IPS DF 19.7 (cell line): ENCODE results near the gene SPON1.

Experiments used
- DNase-seq: peaks from one replicate; pipeline ENCODE4 v3.0.0-alpha.2; 2013; ENCODE audit warnings: low read depth, low spot score

Gene SPON1

DNA sequence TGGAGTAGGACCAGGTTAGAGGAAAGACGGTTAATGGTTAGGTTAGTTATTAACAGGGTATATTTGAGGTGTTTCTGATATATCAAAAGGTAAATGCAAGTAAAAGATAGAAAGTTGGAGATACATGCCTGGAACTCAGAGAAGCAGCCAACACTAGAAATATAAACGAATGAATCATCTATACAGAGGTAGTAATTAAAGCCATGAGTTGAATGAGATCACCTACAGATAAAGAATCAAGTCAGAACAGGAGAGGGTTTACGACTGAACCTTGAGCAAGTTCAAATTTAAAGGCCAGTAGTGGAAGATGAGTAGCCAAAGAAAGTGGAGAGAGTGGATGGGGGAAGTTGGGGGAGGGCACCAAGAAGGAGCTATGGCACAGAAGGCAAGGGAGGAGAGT is 73.9 kb downstream of the SPON1 start:
- no peak for DNase-seq

GRCh38 chr11:14041040-14041439 is 78.5 kb downstream of the SPON1 start:
- DNase-seq: no peak

DNA sequence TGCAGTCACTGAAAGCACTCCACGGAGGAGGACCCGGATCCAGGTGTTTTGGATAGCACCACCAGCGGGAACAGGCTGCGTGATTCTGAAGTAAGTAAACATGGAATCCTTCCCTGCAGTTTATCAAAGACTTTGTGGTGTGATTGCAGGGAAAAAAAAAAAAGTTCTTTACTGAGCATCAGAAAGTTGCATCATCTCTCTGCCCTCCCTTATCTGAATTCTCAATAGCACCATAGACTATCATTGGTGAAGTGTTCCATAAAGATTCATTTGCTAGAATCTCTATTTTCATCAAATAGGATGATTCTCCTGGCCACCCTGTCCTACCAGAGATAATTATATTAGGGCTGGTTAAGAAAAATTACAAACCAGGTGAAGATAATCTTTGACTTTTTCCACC is 79.0 kb downstream of the SPON1 start:
- no peak for DNase-seq

DNA sequence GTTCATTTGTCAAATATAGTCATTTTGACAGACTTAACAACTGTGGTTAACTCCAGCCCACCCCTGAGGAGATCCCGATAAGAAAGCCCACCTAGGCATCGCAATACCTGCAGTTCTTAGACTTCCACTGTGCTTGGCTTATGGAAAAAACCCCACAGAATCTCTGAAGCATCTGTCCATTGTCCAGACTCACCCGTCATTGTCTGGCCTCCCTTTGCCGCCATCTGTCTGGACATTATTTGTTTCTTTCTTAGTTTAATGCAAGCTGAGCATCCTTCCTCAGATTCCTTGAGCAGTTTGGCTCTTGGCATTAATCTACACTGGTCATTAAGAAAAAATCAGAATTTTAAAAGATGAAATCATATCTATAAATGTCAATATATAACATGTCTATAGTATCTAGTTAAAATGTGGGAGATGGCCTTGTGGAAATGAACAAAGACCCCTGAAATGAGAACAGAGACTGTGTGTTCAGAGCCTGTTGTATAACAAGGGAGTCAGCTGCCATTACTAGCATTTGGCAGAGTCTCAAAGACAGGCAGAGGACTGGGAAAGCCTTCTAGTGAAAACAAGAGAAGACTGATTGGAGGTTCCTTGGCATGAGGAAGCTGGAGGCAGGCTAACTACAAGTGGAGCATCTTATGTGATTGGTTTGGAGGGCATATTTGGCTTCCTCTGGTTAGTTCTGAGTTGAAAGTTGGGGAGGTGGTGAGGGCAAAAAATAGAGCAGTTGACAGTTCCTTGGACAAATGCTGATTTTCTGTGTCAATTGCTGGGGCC is 80.4 kb downstream of the SPON1 start:
- no peak for DNase-seq

GRCh38 chr11:14044916-14045315 is 82.4 kb downstream of the SPON1 start:
- DNase-seq: no peak

DNA sequence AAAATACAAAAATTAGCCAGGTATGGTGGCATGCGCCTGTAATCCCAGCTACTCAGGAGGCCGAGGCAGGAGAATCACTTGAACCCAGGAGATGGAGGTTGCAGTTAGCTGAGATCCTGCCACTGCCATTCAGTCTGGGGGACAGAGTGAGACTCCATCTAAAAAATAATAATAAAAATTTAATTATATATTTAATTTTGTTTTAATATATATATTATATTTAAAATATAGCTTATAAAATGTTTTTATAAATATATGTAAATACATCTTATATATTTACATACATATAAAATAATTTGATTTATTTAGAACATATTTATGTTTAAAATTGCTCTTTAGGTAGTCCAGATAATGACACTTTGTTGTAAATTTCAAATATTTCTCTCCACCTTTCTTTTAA is 82.9 kb downstream of the SPON1 start:
- no peak for DNase-seq

DNA sequence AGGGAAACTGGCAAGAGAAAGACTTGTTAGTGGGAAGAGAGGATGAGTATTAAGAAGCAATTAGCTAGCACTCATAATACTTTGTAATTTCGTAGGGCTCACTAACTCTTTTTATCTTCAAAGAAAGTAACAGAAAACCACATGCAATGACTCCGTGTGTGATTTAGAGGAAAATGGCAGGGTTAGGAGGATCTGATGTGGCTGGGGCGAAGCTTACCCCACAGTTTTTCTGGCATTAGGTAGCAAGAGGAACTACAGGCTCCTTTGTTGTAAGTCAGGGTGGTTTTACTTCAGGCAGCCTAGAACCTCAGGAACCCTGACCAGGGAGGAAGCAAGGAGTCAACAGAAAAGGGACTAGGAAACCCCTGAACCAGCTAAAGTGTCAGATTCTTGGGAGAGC is 89.7 kb downstream of the SPON1 start:
- DNase-seq: no peak

DNA sequence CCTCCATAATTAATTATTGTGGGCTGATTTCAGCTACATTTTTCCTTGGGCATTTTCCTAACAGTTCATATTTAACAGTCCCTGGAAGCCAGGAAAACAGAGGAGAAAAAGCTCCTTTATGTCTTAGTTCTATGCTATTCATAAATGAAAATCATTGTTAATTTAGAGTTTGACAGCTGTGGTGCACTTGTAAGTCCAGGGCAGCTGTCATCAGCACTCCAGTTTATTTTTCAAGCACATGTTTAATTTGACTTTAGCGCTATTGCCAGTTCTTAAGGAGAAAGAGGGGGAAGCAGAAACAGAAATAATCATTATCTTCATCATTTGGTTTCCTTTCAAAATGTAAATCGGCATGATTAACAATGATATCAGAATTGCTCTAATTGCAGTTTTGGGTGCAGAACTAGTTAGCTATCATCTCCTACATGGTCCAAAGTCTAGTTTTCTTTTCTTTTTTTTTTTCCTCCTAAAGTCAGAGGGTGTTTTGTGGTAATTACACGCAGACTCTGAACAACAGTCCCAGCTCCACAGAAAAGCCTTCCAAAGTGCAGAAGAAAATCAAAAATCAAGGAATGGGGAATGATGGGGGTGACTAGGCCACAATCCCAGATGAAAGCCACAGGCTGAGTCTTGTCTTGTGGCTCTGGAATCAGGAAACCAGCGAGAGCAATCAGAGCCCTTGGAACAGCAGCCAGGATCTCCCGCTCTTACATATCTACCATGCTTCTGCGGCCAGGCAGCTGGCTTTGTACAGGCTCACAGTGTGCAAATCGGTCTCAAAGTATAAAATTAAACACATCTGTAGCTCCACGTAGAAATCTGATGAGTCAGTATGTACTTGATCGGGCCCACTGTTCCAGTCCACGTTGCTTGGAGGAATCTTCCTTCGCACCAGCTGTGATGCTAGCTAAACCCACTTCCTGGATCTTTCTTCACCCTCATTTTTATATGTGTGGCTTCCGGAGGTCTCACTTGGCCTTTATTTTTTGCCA is 91.9 kb downstream of the SPON1 start:
- no peak for DNase-seq

GRCh38 chr11:14055936-14056335 is 93.4 kb downstream of the SPON1 start:
- DNase-seq: no peak

GRCh38 chr11:14058061-14058460 is 95.5 kb downstream of the SPON1 start:
- DNase-seq: no peak

GRCh38 chr11:14059491-14059890 is 97.0 kb downstream of the SPON1 start:
- DNase-seq: no peak

GRCh38 chr11:14061721-14062120 is 99.2 kb downstream of the SPON1 start:
- no peak for DNase-seq

- DNase-seq: no peak
These were observed 102.6 kb downstream of the SPON1 start for GRCh38 chr11:14065141-14065540.

GRCh38 chr11:14065681-14066080 is 103.2 kb downstream of the SPON1 start:
- DNase-seq: no peak

DNA sequence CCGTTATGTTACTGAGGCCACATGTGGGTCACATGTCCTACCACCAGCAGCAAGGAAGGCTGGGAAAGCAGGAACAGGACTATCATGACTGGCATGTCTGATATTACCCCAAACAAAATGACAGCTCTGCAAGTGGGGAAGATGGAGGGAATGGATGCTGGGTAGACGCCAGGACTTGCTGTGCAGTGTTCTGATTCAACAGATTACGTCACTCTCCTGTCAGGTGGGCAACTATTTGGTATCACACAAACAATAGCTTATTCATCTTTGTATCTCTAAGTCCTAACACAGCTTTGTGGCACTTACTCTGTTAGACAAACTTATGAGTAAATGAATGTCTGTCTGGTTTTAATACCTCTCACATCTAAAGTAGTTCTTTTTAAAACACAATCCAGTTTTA is 105.2 kb downstream of the SPON1 start:
- no peak for DNase-seq

GRCh38 chr11:14070896-14071295 is 108.4 kb downstream of the SPON1 start:
- no peak for DNase-seq

GRCh38 chr11:14073849-14074476 is 111.4 kb downstream of the SPON1 start:
- DNase-seq: no peak

GRCh38 chr11:14075118-14076078 is 112.9 kb downstream of the SPON1 start:
- DNase-seq: no peak

DNA sequence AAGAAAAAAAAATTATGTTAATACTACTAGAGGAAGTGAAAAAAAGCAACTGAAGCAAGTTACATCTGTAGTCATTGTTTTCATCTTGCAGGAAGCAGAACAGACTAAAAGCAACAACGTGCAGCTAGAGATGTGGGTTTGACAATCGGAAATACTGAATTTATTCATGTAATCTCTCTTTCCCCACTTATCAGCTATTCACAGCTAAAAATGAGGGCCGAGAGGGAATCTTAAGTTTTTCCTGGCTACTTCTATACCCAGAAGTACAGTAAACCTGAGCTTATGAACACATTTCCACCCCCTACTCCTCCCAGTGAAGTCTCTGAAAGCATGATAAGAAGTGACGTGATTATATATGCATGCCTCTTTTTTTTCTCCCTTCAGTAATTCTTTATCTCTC is 116.5 kb downstream of the SPON1 start:
- DNase-seq: no peak

DNA sequence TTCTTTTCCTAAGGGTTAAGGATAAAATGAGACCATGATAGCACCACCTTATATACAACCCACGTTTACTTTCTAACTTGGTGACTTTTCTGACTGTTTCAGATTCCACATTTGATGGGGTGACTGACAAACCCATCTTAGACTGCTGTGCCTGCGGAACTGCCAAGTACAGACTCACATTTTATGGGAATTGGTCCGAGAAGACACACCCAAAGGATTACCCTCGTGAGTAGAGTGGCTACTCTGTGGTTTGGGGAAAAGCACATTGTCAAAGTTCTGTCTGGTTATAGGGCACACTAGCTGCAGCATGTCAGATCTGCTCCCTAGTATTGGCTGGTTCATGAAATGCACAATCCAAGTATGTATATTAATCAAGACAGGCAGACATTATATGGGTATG is 117.3 kb downstream of the SPON1 start:
- no peak for DNase-seq

DNA sequence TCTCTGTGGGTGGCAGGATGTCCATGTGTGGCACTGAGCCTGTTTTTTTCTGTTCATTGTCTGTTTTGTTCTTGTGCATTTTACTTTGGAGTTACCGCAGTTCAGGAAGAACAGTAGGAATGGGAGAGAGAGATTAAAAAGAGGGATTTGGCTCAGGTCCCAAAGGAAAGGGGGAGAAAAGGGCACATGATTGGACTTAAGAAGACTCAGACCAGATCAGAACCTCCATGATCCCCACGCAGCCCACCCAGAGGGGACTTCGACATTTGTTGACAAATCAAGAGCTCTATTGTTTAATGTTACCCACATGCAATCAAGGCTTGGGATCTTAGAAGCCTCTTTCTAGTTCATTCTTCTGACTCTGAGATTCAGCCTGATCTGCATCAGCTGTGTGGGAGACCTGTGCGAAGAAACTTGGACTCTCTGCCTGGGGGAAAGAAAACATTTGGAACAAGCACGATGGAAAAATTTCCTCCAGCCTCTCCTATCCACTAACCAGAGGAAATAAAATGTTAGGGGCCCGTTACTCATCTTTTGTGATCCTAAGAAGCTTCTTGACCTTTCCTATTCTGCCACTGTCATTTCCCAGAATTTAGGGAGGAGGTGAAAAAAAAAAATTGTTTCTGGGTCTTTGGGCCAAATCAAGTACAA is 119.2 kb downstream of the SPON1 start:
- DNase-seq: no peak
